Erythroblast (primary cell): ENCODE results near the gene GLP2R.

Experiments used
- GATA1 ChIP-seq: IDR thresholded peaks from 2 replicates; pipeline ENCODE4 v1.6.1; 2011; ENCODE audit warnings: low read depth, mild to moderate bottlenecking, control low read depth, low read length, moderate library complexity
- POLR2A ChIP-seq: IDR thresholded peaks from 2 replicates; pipeline ENCODE4 v1.6.1; 2011; ENCODE audit warnings: mild to moderate bottlenecking, low read length

- TF ChIP-seq POLR2A (no peak), GATA1 (no peak)
Measured at GRCh38 chr17:9908649-9909042, 82.9 kb downstream of the GLP2R start.
